HepG2 (cell line): Measurements from ENCODE around the gene WDR5B. TPM values are rescaled to one million over a fixed set of nuclear protein-coding genes. Genes with fewer than 3 reads are reported as not detected.

Experiments used
- polyA plus RNA-seq, 8 experiments: library from polyadenylated mRNA; depleted of rRNA in 3 of 8; stranded (reverse) in 7 of 8; unstranded in 1 of 8; fragments of >200 nt; fragmentation: Illumina TruSeq in 4 of 8; extraction: Trizol in 4 of 8; gene quantifications; 2 replicates each; pipeline versions ENCODE4 v1.2.1 to v1.2.3, GENCODE V29; 2011 to 2016; ENCODE audit warnings: low read depth in 4 of 8, missing spikeins in 1 of 8, mixed read lengths in 1 of 8; ENCODE audit not compliant: insufficient read depth in 1 of 8
- small RNA-seq, 3 experiments: library from RNA; depleted of rRNA; stranded (forward); fragments of <200 nt; gene quantifications; one replicate each; pipeline ENCODE3, GENCODE V24; 2012; ENCODE audit warnings: low read depth in 2 of 3, low replicate concordance in 1 of 3; ENCODE audit not compliant: insufficient read length in 3 of 3, insufficient read depth in 2 of 3
- total RNA-seq, 5 experiments: library from RNA; depleted of rRNA; stranded (reverse); fragments of >200 nt; fragmentation: Illumina TruSeq; extraction: Trizol; gene quantifications; 2 replicates each; pipeline ENCODE4 v1.2.3, GENCODE V29; 2016; ENCODE audit warnings: low read depth in 1 of 5

The WDR5B gene
- total and polyA plus RNA-seq, 2 of the 13 experiments (the other 11 are each of a cell fraction or from before 2014, with no cell fraction given), result 2.5 to 3.6 TPM

Small RNA genes lying within 50 kb of the gene (small RNA-seq; reads per million reads assigned to genes)
- 0 reads per million in 3 experiments for gene AC083798.1

Other genes starting within 250 kb of the WDR5B start
- not detected in 2 replicates for gene CASR, start 232.4 kb downstream of the WDR5B start, total RNA-seq (2016; rRNA removed; fragmentation: Illumina TruSeq; extraction: Trizol)
- not detected in 2 replicates for gene CASR, start 232.4 kb downstream of the WDR5B start, polyA plus RNA-seq (2011; rRNA removed)
- 11.0 and 13.9 TPM in 2 replicates for gene CSTA, start 90.8 kb downstream of the WDR5B start, total RNA-seq (2016; rRNA removed; fragmentation: Illumina TruSeq; extraction: Trizol)
- gene CSTA, start 90.8 kb downstream of the WDR5B start, polyA plus RNA-seq (2011; rRNA removed), result 3.9 and 4.9 TPM in 2 replicates
- gene MIX23, start 32.8 kb downstream of the WDR5B start, total RNA-seq (2016; rRNA removed; fragmentation: Illumina TruSeq; extraction: Trizol), result 152 and 233 TPM in 2 replicates
- 16.2 and 20.0 TPM in 2 replicates for gene MIX23, start 32.8 kb downstream of the WDR5B start, polyA plus RNA-seq (2011; rRNA removed)
- gene FAM162A, start 31.9 kb downstream of the WDR5B start, total RNA-seq (2016; rRNA removed; fragmentation: Illumina TruSeq; extraction: Trizol), result 115 and 131 TPM in 2 replicates
- 141 and 155 TPM in 2 replicates for gene FAM162A, start 31.9 kb downstream of the WDR5B start, polyA plus RNA-seq (2011; rRNA removed)
- 30.0 and 49.7 TPM in 2 replicates for gene KPNA1, start 98.9 kb upstream of the WDR5B start, total RNA-seq (2016; rRNA removed; fragmentation: Illumina TruSeq; extraction: Trizol)
- 14.7 and 15.4 TPM in 2 replicates for gene KPNA1, start 98.9 kb upstream of the WDR5B start, polyA plus RNA-seq (2011; rRNA removed)
- gene PARP9, start 148.2 kb upstream of the WDR5B start, total RNA-seq (2016; rRNA removed; fragmentation: Illumina TruSeq; extraction: Trizol), result 10.6 and 12.5 TPM in 2 replicates
- gene PARP9, start 148.2 kb upstream of the WDR5B start, polyA plus RNA-seq (2011; rRNA removed), result 6.5 and 7.0 TPM in 2 replicates
- gene DTX3L, start 148.3 kb upstream of the WDR5B start, total RNA-seq (2016; rRNA removed; fragmentation: Illumina TruSeq; extraction: Trizol), result 10.9 and 19.2 TPM in 2 replicates
- 2.5 and 3.2 TPM in 2 replicates for gene DTX3L, start 148.3 kb upstream of the WDR5B start, polyA plus RNA-seq (2011; rRNA removed)
- gene PARP15, start 161.6 kb upstream of the WDR5B start, total RNA-seq (2016; rRNA removed; fragmentation: Illumina TruSeq; extraction: Trizol), result 0.02 TPM in 1 of 2 replicates, not detected in the other
- gene PARP15, start 161.6 kb upstream of the WDR5B start, polyA plus RNA-seq (2011; rRNA removed), result not detected in 2 replicates